Trophoblast cell (in vitro differentiated cells and primary cell): ENCODE data around the gene HMOX1.

Experiments
- DNase-seq, 2 donors: peaks; one replicate each; pipeline ENCODE4 v3.0.0-alpha.2; 2016
- H2AFZ ChIP-seq: 2 replicates; pipeline ENCODE4 v1.6.1; 2013; ENCODE audit warnings: low read length, moderate library complexity, mild to moderate bottlenecking; ENCODE audit not compliant: insufficient read depth, poor library complexity
- H2AK5ac ChIP-seq: 2 replicates; pipeline ENCODE4 v1.6.1; 2013; ENCODE audit warnings: mild to moderate bottlenecking, low read length
- H2BK120ac ChIP-seq: 2 replicates; pipeline ENCODE4 v1.6.1; 2013; ENCODE audit warnings: low read length, mild to moderate bottlenecking, moderate library complexity; ENCODE audit not compliant: insufficient read depth, poor library complexity
- H2BK12ac ChIP-seq: 2 replicates; pipeline ENCODE4 v1.6.1; 2013; ENCODE audit warnings: mild to moderate bottlenecking, low read length, moderate library complexity
- H2BK5ac ChIP-seq: 2 replicates; pipeline ENCODE4 v1.6.1; 2013; ENCODE audit warnings: low read length, low read depth, moderate library complexity, mild to moderate bottlenecking; ENCODE audit not compliant: poor library complexity
- H3K14ac ChIP-seq: 2 replicates; pipeline ENCODE4 v1.6.1; 2013; ENCODE audit warnings: mild to moderate bottlenecking, low read length
- H3K18ac ChIP-seq: 2 replicates; pipeline ENCODE4 v1.6.1; 2013; ENCODE audit warnings: mild to moderate bottlenecking, low read length
- H3K23ac ChIP-seq: 2 replicates; pipeline ENCODE4 v1.6.1; 2013; ENCODE audit warnings: low read length
- H3K27ac ChIP-seq: 2 replicates; pipeline ENCODE4 v1.5.1; 2013; ENCODE audit warnings: low read depth, mild to moderate bottlenecking, inconsistent platforms, low read length, moderate library complexity
- H3K27me3 ChIP-seq: 2 replicates; pipeline ENCODE4 v1.6.1; 2013; ENCODE audit warnings: inconsistent platforms, mild to moderate bottlenecking, low read length, moderate library complexity; ENCODE audit not compliant: insufficient read depth
- H3K36me3 ChIP-seq, 2 experiments: 1 replicate in 1 of 2; 2 replicates in 1 of 2; pipeline ENCODE4 v1.6.1; 2013; ENCODE audit warnings: low read length in 2 of 2, mild to moderate bottlenecking in 2 of 2, moderate library complexity in 1 of 2; ENCODE audit not compliant: insufficient read depth in 2 of 2, control insufficient read depth in 1 of 2
- H3K4ac ChIP-seq: 2 replicates; pipeline ENCODE4 v1.6.1; 2013; ENCODE audit warnings: low read depth, mild to moderate bottlenecking, low read length, moderate library complexity
- H3K4me1 ChIP-seq, 2 experiments: 1 replicate in 1 of 2; 2 replicates in 1 of 2; pipeline ENCODE4 v1.6.1; 2013; ENCODE audit warnings: low read length in 2 of 2, mild to moderate bottlenecking in 2 of 2, moderate library complexity in 1 of 2; ENCODE audit not compliant: insufficient read depth in 2 of 2, control insufficient read depth in 1 of 2
- H3K4me2 ChIP-seq: 2 replicates; pipeline ENCODE4 v1.6.1; 2013; ENCODE audit warnings: inconsistent platforms, mild to moderate bottlenecking, low read length, moderate library complexity
- H3K4me3 ChIP-seq: 2 replicates; pipeline ENCODE4 v1.5.1; 2013; ENCODE audit warnings: mild to moderate bottlenecking, low read depth, low read length, inconsistent platforms
- H3K79me1 ChIP-seq: one replicate; pipeline ENCODE4 v1.6.1; 2013; ENCODE audit warnings: low read length
- H3K79me2 ChIP-seq: 2 replicates; pipeline ENCODE4 v1.6.1; 2013; ENCODE audit warnings: low read length, mild to moderate bottlenecking; ENCODE audit not compliant: control insufficient read depth, insufficient read depth, poor library complexity
- H3K9ac ChIP-seq: 2 replicates; pipeline ENCODE4 v1.6.1; 2013; ENCODE audit warnings: mild to moderate bottlenecking, low read length
- H3K9me3 ChIP-seq: 2 replicates; pipeline ENCODE4 v1.6.1; 2013; ENCODE audit warnings: low read depth, mild to moderate bottlenecking, control low read depth, inconsistent platforms, low read length; ENCODE audit not compliant: insufficient read depth
- H4K12ac ChIP-seq: 2 replicates; pipeline ENCODE4 v1.6.1; 2013; ENCODE audit warnings: low read depth, mild to moderate bottlenecking, low read length, moderate library complexity
- H4K8ac ChIP-seq: 2 replicates; pipeline ENCODE4 v1.6.1; 2013; ENCODE audit warnings: low read depth, mild to moderate bottlenecking, low read length, moderate library complexity
- H4K91ac ChIP-seq: one replicate; pipeline ENCODE4 v1.6.1; 2013; ENCODE audit warnings: low read depth, mild to moderate bottlenecking, low read length, moderate library complexity
- WGBS: extraction: QIAGEN DNeasy Blood & Tissue Kit; methylation state at CpG from one replicate; pipeline ENCODE4 v1.1.7; 2013; ENCODE audit warnings: missing lambda C conversion rate; ENCODE audit not compliant: insufficient read length, insufficient coverage; ENCODE audit errors: extremely low coverage; 5-methylcytosine and 5-hydroxymethylcytosine counted together

Gene HMOX1

DNA sequence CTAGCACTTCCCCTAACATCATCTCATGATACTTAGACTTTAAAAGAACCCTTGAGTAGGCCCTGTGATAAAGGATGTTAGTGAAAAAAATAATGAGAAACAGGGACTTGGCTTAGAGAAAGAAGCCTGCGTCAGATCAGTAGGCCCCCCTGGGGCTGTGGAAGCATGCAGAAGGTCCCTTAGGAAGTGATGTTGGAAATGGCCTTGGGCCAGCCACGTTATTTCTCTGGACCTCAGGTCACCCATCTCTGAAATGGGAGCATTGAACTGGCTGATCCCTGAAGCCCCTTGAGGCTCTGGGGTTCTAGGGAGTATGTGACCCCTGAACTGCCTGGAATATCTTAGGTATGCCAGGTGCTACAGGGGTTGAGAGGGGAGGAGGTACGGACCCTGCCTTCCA lies 59.2 kb downstream of the HMOX1 start:
- H2AFZ ChIP-seq = no peak overlapping the region
- WGBS = no CpG with 5 or more reads among the region's 3 CpGs
- H3K4ac ChIP-seq = no peak overlapping the region

DNA sequence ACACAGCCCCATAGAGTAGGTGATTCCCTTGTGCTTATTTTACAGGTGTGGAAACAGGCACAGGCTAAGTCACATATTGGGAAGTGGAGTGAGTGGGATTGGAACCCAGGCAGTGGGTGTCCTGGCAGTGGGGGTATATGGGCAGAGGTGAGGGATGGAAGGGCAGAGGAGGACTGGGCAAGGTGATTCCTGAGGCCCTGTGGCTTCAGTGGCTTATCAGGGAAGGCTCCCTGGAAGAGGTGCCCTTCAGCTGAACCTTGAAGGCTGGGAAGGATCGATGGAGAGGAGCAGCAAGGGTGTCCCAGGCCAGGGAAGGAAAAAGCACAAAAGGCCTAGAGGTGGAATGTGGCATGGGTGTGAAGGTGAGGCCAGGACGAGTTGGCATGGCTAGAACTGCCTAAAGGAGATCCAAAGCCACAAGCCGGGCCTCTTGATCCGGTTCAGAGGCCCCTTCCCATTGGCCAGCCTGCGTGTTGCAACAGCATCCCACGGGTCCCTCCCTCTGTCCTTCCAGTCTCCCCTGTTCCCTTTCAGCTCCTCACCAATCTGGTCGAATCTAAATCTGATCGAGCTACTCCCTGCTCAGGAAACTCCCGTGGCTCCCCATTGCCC lies 60.7 kb downstream of the HMOX1 start:
- Histone ChIP-seq H3K4me3 (no peak overlapping the region), H3K23ac (no peak overlapping the region), H3K14ac (no peak overlapping the region), H3K18ac (no peak overlapping the region), H2BK12ac (no peak overlapping the region), H3K9ac (no peak overlapping the region), H2AFZ (no peak overlapping the region), H3K36me3 (no peaks in the 10 kb centered on the region), H3K79me1 (no peaks in the 10 kb centered on the region), H2AK5ac (no peak overlapping the region), H4K91ac (no peak overlapping the region), H3K4ac (no peak overlapping the region), H4K12ac (no peak overlapping the region), H3K27ac (no peak overlapping the region), H3K4me1 (peaks cover 9 to 11% of the 10 kb centered on the region in 2 experiments), H3K4me2 (no peak overlapping the region), H3K79me2 (no peaks in the 10 kb centered on the region), H2BK5ac (no peak overlapping the region), H3K9me3 (no peaks in the 10 kb centered on the region), H4K8ac (no peak overlapping the region), H2BK120ac (no peak overlapping the region), H3K27me3 (no peaks in the 10 kb centered on the region)
- no CpG with 5 or more reads among the region's 9 CpGs for WGBS
- no peak for DNase-seq

More for the DNA sequence above, 59.2 kb downstream of the HMOX1 start:
- no peak for DNase-seq
- Histone ChIP-seq H3K79me2 (no peaks in the 10 kb centered on the region), H3K14ac (no peak overlapping the region), H2AK5ac (no peak overlapping the region), H3K9me3 (no peaks in the 10 kb centered on the region), H4K12ac (no peak overlapping the region), H2BK5ac (no peak overlapping the region), H3K9ac (no peak overlapping the region), H3K4me1 (peaks cover 2 to 4% of the 10 kb centered on the region in 2 experiments), H4K8ac (no peak overlapping the region), H4K91ac (no peak overlapping the region), H3K79me1 (no peaks in the 10 kb centered on the region), H3K18ac (no peak overlapping the region), H3K27me3 (no peaks in the 10 kb centered on the region), H3K23ac (no peak overlapping the region), H3K27ac (no peak overlapping the region), H3K4me3 (no peak overlapping the region), H2BK12ac (no peak overlapping the region), H2BK120ac (no peak overlapping the region), H3K36me3 (no peaks in the 10 kb centered on the region), H3K4me2 (no peak overlapping the region)

DNA sequence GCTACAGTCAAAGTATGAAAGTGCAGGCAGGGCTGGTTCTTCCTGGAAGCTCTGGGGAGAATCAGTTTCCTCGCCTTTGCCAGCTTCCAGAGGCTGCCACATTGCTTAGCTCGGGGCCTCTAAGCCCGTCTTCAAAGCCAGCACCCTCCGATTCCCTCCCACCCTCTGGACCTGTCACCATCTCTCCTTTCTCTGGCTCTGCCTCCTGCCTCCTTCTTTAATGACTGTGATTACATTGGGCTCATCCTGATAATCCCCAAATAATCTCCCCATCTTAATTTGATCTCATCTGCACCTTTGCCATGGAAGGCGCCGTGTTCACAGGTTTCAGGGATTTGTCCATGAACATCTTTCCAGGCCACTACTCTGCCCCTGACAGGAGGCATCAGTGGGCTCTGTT lies 61.6 kb downstream of the HMOX1 start:
- no peak overlapping the region for H2BK120ac ChIP-seq
- H3K36me3 ChIP-seq = no peaks in the 10 kb centered on the region
- no peak overlapping the region for H3K4me3 ChIP-seq
- no peak overlapping the region for H2BK5ac ChIP-seq
- no peak overlapping the region for H3K18ac ChIP-seq
- WGBS = no CpG with 5 or more reads among the region's 6 CpGs
- no peaks in the 10 kb centered on the region for H3K9me3 ChIP-seq
- no peak overlapping the region for H2AFZ ChIP-seq
- no peak overlapping the region for H4K91ac ChIP-seq
- H2BK12ac ChIP-seq = no peak overlapping the region
- DNase-seq = no peak
- no peak overlapping the region for H3K27ac ChIP-seq
- no peak overlapping the region for H2AK5ac ChIP-seq
- no peaks in the 10 kb centered on the region for H3K79me1 ChIP-seq
- H4K8ac ChIP-seq = no peak overlapping the region
- H3K14ac ChIP-seq = no peak overlapping the region
- no peak overlapping the region for H3K9ac ChIP-seq
- peaks cover 9 to 11% of the 10 kb centered on the region in 2 experiments for H3K4me1 ChIP-seq
- no peak overlapping the region for H3K23ac ChIP-seq
- no peaks in the 10 kb centered on the region for H3K79me2 ChIP-seq
- no peak overlapping the region for H3K4me2 ChIP-seq
- no peak overlapping the region for H4K12ac ChIP-seq
- no peaks in the 10 kb centered on the region for H3K27me3 ChIP-seq
- H3K4ac ChIP-seq = no peak overlapping the region

DNA sequence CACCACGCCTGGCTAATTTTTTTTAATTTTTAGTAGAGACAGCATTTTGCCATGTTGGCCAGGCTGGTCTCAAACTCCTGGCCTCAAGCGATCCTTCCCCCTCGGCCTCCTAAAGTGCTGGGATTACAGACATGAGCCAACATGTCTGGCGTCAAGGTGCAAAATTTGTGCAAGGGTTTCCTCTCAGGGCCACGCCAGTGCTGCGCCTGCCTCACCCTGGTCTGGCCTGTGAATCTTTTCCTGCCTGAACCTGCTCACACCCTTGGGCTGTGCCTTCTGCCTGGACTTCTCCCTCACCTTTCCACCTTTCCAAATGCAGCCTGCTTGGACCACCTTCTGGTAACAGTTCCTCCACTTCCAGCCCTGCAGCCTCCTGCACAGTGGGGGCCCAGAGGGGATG lies 62.4 kb downstream of the HMOX1 start:
- H3K18ac ChIP-seq = no peak overlapping the region
- H3K27me3 ChIP-seq = no peaks in the 10 kb centered on the region
- no peak overlapping the region for H3K4me2 ChIP-seq
- H3K9me3 ChIP-seq = peaks cover 2% of the 10 kb centered on the region
- H3K23ac ChIP-seq = no peak overlapping the region
- H2BK12ac ChIP-seq = no peak overlapping the region
- no peak overlapping the region for H3K9ac ChIP-seq
- peaks cover 9 to 13% of the 10 kb centered on the region in 2 experiments for H3K4me1 ChIP-seq
- H3K14ac ChIP-seq = no peak overlapping the region
- H3K27ac ChIP-seq = no peak overlapping the region
- no peak overlapping the region for H2AFZ ChIP-seq
- H2AK5ac ChIP-seq = no peak overlapping the region
- H4K12ac ChIP-seq = no peak overlapping the region
- no peak overlapping the region for H3K4ac ChIP-seq
- DNase-seq = peak in 1 of 2 donors; percentile 12
- no peak overlapping the region for H4K91ac ChIP-seq
- peak overlapping the region; percentile 23 for H3K4me3 ChIP-seq
- H3K79me2 ChIP-seq = no peaks in the 10 kb centered on the region
- WGBS = no CpG with 5 or more reads among the region's 6 CpGs
- H4K8ac ChIP-seq = no peak overlapping the region
- no peak overlapping the region for H2BK5ac ChIP-seq
- H3K36me3 ChIP-seq = no peaks in the 10 kb centered on the region
- H2BK120ac ChIP-seq = no peak overlapping the region
- no peaks in the 10 kb centered on the region for H3K79me1 ChIP-seq
